Lower leg skin (tissue), 4 donors: ENCODE results near the gene SLC10A6. TPM values are rescaled to one million over a fixed set of nuclear protein-coding genes. Genes with fewer than 3 reads are reported as not detected.

ENCODE experiments used
- DNase-seq, 2 donors: peaks; one replicate each; pipeline ENCODE4 v3.0.0-alpha.2; 2019; ENCODE audit warnings: low spot score in 2 of 2
- H3K4me3 ChIP-seq: fragments of 200-600 bp; sonication (generic); 2 replicates; pipeline ENCODE4 v1.5.1; 2017; ENCODE audit warnings: mild to moderate bottlenecking, low read depth; ENCODE audit not compliant: poor library complexity, severe bottlenecking
- CTCF ChIP-seq, 3 donors: fragments of 450-650 bp; IDR thresholded peaks; one replicate each; pipeline ENCODE4 v1.5.1; 2016; ENCODE audit warnings: antibody characterized with exemption in 3 of 3, mild to moderate bottlenecking in 3 of 3, moderate library complexity in 2 of 3
- POLR2A ChIP-seq, 2 donors: fragments of 450-650 bp; IDR thresholded peaks; one replicate each; pipeline ENCODE4 v1.6.1; 2016 to 2017; ENCODE audit warnings: antibody characterized with exemption in 2 of 2, mild to moderate bottlenecking in 1 of 2, moderate library complexity in 1 of 2
- WGBS, 2 donors: methylation state at CpG; one replicate each; pipeline ENCODE4 v1.1.5; 2018; 5-methylcytosine and 5-hydroxymethylcytosine counted together
- intact Hi-C: fragments of 100-400 bp; cut with DNase I; formaldehyde crosslinking; loops from one replicate; pipeline ENCODE4 v1.15.0; 2023; ENCODE audit warnings: low total_unique reads
- total RNA-seq, 4 donors: library from RNA; depleted of rRNA; stranded (reverse); fragments of >200 nt; gene quantifications; one replicate each; pipeline ENCODE4 v1.1.0, GENCODE V29; 2016

The SLC10A6 gene
- total RNA-seq = 100 to 1,000 TPM in 2 of 4 donors, 10 to 100 TPM in 2; 70.0 to 159 (median 99.3) TPM

GRCh38 chr4:86848732-86849619, at the start of gene SLC10A6:
Gene SLC10A6, minus strand, starts transcription at chr4:86849384. Its CDS starts 269 bp downstream, at chr4:86849115.
- WGBS, 2 donors = 24 to 30% methylated on average over 9 to 11 of the region's 11 CpGs
- intact Hi-C loops = no loop called here
- peak in 1 of 2 donors; percentile 64 for DNase-seq
- peak within 1 kb of the TSS; percentile 34 for H3K4me3 ChIP-seq
- TF ChIP-seq CTCF (IDR thresholded peaks at IDR 0.05) (no peak), POLR2A (IDR thresholded peaks at IDR 0.05) (peak in 1 of 2 donors; percentile 55)

GRCh38 chr4:86898562-86898961, 49.4 kb upstream of the SLC10A6 start:
- no peak for TF ChIP-seq POLR2A (IDR thresholded peaks at IDR 0.05)
- TF ChIP-seq CTCF (IDR thresholded peaks at IDR 0.05) = no peak
- 83 to 98% methylated on average over 4 of the region's 4 CpGs for WGBS, 2 donors
- H3K4me3 ChIP-seq = no peak overlapping the region
- intact Hi-C loops = no loop called here
- DNase-seq = no peak

GRCh38 chr4:86896596-86896995, 47.4 kb upstream of the SLC10A6 start:
- WGBS, 2 donors = 36 to 41% methylated on average over 4 of the region's 4 CpGs
- TF ChIP-seq CTCF (IDR thresholded peaks at IDR 0.05) (no peak), POLR2A (IDR thresholded peaks at IDR 0.05) (no peak)
- intact Hi-C loops = no loop called here
- no peak for DNase-seq
- H3K4me3 ChIP-seq = no peak overlapping the region

- WGBS, 2 donors = 61 to 62% methylated on average over 6 of the region's 6 CpGs
- H3K4me3 ChIP-seq = no peak overlapping the region
- intact Hi-C loops = no loop called here
- TF ChIP-seq CTCF (IDR thresholded peaks at IDR 0.05) = peak in 1 of 3 donors; percentile 23
- TF ChIP-seq POLR2A (IDR thresholded peaks at IDR 0.05) = no peak
- DNase-seq = no peak
Measured at GRCh38 chr4:86895692-86896488, 46.7 kb upstream of the SLC10A6 start.

GRCh38 chr4:86894455-86894854, 45.3 kb upstream of the SLC10A6 start:
- no peak overlapping the region for H3K4me3 ChIP-seq
- intact Hi-C loops = loop anchor here (5.0 kb wide), 1 partner anchor 397 kb away; no protein-coding TSS in a partner anchor
- TF ChIP-seq CTCF (IDR thresholded peaks at IDR 0.05) (no peak), POLR2A (IDR thresholded peaks at IDR 0.05) (no peak)
- DNase-seq = no peak
